Measurements from ENCODE around the gene OR2A5.

The OR2A5 gene

DNA sequence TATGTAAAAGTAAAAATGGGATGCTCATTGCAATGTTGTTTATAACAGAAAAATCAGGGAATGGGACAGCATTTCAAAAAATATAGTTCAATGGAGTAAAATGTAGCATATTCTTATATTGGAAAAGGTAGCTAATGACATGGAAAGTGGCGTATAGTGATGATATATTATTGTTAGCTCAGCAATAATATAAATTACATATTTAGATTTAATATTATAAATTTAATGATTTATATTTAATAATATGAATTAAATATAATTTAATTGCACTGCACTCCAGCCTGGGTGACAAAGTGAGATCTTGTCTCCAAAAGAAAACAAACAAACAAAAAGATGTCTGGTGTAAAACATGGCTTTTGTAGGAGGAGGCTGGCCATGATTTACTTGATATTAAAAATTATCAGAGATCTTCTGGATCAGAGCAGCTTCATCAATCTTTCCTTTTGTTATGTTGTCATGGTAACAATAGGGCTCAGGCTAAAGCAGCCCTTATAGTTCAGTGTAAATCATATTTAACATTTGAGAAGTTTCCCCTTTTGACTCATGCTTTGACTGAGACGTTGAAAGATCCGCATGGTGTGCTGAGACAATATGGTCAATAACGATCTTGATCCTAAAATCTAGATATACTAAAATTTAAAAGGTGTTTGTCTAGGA lies 25.4 kb upstream of the OR2A5 start:
- H3K4me3 ChIP-seq (ENCODE audit: low read depth, low read length), result no peak overlapping the region
- TF ChIP-seq, protein P1, sequence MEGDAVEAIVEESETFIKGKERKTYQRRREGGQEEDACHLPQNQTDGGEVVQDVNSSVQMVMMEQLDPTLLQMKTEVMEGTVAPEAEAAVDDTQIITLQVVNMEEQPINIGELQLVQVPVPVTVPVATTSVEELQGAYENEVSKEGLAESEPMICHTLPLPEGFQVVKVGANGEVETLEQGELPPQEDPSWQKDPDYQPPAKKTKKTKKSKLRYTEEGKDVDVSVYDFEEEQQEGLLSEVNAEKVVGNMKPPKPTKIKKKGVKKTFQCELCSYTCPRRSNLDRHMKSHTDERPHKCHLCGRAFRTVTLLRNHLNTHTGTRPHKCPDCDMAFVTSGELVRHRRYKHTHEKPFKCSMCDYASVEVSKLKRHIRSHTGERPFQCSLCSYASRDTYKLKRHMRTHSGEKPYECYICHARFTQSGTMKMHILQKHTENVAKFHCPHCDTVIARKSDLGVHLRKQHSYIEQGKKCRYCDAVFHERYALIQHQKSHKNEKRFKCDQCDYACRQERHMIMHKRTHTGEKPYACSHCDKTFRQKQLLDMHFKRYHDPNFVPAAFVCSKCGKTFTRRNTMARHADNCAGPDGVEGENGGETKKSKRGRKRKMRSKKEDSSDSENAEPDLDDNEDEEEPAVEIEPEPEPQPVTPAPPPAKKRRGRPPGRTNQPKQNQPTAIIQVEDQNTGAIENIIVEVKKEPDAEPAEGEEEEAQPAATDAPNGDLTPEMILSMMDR (IDR thresholded peaks at IDR 0.05; ENCODE audit: borderline replicate concordance, insufficient read depth, low read depth, low read length), result no peak

DNA sequence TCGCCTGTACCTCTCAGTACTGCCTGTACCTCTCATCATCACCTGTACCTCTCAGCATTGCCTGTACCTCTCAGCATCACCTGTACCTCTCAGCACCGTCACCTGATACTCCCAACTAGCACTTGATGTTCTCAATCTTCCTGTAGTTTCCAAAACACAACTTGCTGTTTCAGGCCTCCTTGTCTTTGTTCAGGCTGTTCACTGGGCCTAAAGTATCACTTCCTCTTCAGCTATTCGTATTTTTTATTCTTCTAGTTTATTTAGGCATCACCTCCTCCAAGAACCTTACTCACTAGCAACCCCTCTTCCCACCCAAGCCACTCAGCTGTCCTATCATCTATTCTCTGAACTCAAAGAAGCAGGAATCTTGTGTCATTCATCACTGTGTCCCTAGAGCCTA lies 24.5 kb upstream of the OR2A5 start:
- no peak overlapping the region for H3K4me3 ChIP-seq (ENCODE audit: low read depth, low read length)
- TF ChIP-seq, protein P1 (IDR thresholded peaks at IDR 0.05; ENCODE audit: borderline replicate concordance, insufficient read depth, low read depth, low read length), result no peak

GRCh38 chr7:144026203-144026883 lies 22.4 kb upstream of the OR2A5 start:
- TF ChIP-seq, protein P1 (IDR thresholded peaks at IDR 0.05; ENCODE audit: borderline replicate concordance, insufficient read depth, low read depth, low read length), result no peak
- no peak overlapping the region for H3K4me3 ChIP-seq (ENCODE audit: low read depth, low read length)

DNA sequence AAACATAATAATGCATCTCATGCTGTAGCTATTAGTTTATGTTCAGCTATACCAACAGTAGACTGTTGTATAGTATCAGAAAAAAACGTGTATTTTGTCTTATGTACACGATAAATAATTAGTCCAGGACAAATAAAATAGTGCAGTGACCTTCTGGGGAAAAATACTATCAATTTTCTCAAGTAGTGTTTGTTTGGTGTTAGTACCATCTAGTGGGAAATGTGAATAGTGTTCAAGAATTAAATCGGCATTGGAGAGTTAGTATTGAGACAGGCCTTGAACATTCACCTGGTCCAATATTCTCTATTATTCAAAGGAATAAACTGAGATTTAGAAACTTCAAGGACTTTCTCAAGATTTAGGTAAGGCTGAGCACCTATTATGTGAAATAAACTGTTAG lies 21.7 kb upstream of the OR2A5 start:
- TF ChIP-seq, protein P1 (IDR thresholded peaks at IDR 0.05; ENCODE audit: borderline replicate concordance, insufficient read depth, low read depth, low read length), result no peak

GRCh38 chr7:144027974-144028373 lies 20.8 kb upstream of the OR2A5 start:
- H3K4me3 ChIP-seq (ENCODE audit: low read depth, low read length), result no peak overlapping the region
- TF ChIP-seq, protein P1 (IDR thresholded peaks at IDR 0.05; ENCODE audit: borderline replicate concordance, insufficient read depth, low read depth, low read length), result no peak

More for the DNA sequence above, 21.7 kb upstream of the OR2A5 start:
- H3K4me3 ChIP-seq (ENCODE audit: low read depth, low read length), result no peak overlapping the region

DNA sequence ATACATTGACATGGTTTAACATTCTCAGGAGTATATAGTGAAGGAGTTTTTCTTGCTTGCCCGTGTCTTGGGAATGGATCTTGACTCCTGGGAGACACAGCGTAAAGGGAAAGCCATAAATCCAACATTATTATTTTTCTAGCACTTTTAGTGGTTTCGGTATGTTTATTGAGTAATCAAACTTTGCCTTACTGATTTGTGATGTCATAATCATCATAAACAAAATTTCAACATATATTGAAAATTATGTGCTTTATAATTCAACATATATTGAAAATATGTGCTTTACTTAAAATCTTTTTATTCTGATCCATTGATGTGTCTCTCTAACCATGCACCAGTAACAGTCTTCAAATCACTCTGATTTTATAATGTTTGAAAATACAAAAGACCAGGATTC lies 20.2 kb upstream of the OR2A5 start:
- H3K4me3 ChIP-seq (ENCODE audit: low read depth, low read length), result no peak overlapping the region
- TF ChIP-seq, protein P1 (IDR thresholded peaks at IDR 0.05; ENCODE audit: borderline replicate concordance, insufficient read depth, low read depth, low read length), result no peak

- TF ChIP-seq, protein P1 (IDR thresholded peaks at IDR 0.05; ENCODE audit: borderline replicate concordance, insufficient read depth, low read depth, low read length), result no peak
- no peak overlapping the region for H3K4me3 ChIP-seq (ENCODE audit: low read depth, low read length)
Observed at GRCh38 chr7:144032516-144032915, 16.2 kb upstream of the OR2A5 start.

All from GM12875 (cell line).